ENCODE measurements around the gene ERBIN.
"Not testable (repeated sequence)": the region's sequence is repeated elsewhere in the genome, so short reads cannot be mapped to it uniquely, and the experiment has no call there.

The ERBIN gene

DNA sequence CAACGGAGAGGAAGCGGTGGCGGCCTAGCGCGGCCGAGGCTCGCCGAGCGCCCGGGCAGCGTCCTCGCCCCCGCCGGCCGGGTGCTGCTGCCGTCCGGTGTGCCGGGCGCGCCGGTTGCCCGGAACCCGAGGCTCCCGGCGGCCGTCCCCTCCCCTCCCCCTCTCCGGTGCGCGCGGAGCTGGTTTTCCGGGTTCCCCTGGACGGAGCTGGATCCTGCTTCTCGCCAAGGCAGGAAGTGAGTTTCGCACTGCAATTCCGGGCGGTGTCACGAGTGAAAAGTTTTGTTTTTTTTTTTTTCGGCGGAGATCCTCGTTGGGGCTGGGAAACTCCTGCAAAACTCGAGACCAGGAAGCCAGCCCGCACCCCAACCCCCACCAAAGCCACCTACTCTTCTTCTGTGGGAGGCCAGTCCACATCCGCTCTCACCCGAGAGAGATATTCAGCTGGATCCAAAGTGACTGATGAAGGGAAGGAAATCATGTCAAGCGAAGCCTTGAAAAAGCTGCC, at the start of gene ERBIN:
Gene ERBIN (plus strand): TSS at position 300 of the 508 bp plus-strand sequence. CDS start 66,144 bp downstream, outside the sequence.
- ChIA-PET POLR2A (interaction anchor here (0.8 to 1.0 kb wide), 3 partner anchors 57 to 218 kb away, joined by 3 read pairs; partner anchors contain the start of gene SREK1), CTCF (no interaction called here)
- peak; percentile 43 for DNase-seq (ENCODE audit: extremely low spot score)
- TF ChIP-seq CTBP1 (IDR thresholded peaks at IDR 0.05; ENCODE audit: borderline replicate concordance), result no peak
- no peak for TF ChIP-seq FOXK2 (IDR thresholded peaks at IDR 0.05)
- TF ChIP-seq LEF1 (IDR thresholded peaks at IDR 0.05; ENCODE audit: borderline replicate concordance), result peak; percentile 35; the same call in 1 of the 2 replicates
- 0 out of 2 replicates have a peak, but pooled peaks have one; percentile 8 for TF ChIP-seq ZNF384 (IDR thresholded peaks at IDR 0.05)
- TF ChIP-seq SP1 (IDR thresholded peaks at IDR 0.05), result no peak

DNA sequence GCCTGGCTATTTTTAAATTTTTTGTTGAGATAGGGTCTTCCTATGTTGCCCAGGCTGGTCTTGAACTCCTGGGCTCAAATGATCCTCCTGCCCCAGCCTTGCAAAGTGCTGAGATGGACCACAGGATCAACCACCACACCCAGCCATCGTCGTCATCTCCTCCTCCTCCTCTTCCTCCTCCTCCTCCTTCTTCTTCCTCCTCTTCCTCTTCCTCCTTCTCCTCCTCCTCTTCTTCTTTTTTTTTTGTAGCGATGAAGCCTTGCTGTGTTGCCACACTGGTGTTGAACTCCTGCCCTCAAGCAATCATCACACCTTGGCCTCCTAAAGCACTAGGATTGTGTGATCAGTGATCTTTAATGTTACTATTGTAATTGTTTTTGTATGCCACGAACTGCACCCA, 49.4 kb upstream of the ERBIN start:
- ChIA-PET CTCF (no interaction called here), POLR2A (no interaction called here)
- no peak for TF ChIP-seq SP1 (IDR thresholded peaks at IDR 0.05)
- no peak for TF ChIP-seq SUZ12 (IDR thresholded peaks at IDR 0.05)
- no peak for TF ChIP-seq ARNT (IDR thresholded peaks at IDR 0.05)
- no peak for TF ChIP-seq TARDBP (IDR thresholded peaks at IDR 0.05)
- no peak for TF ChIP-seq CTBP1 (IDR thresholded peaks at IDR 0.05; ENCODE audit: borderline replicate concordance)
- no peak for TF ChIP-seq FOXA1 (IDR thresholded peaks at IDR 0.05)
- no peak for TF ChIP-seq PKNOX1 (IDR thresholded peaks at IDR 0.05)
- TF ChIP-seq L3MBTL2 (conservative IDR thresholded peaks at IDR 0.05), result no peak
- DNase-seq (ENCODE audit: extremely low spot score), result no peak

DNA sequence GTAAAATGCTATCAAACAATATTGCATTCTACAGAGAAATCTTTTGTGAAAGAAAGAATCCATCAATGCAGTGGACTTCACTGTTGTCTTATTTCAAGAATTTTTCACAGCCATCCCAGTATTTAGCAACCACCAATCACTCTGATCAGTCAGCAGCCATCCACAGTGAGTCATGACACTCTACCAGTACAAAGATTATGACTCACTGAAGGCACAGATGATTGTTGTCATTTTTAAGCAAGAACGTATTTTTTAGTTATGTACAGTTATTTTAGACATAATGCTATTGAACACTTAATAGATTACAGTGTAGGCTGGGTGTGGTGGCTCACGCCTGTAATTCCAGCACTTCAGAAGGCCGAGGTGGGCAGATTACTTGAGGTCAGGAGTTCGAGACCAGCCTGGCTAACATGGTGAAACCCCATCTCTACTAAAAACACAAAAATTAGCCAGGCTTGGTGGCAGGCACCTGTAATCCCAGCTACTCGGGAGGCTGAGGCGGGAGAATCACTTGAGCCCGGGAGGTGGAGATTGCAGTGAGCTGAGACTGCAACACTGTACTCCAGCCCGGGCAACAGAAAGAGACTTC, 46.6 kb upstream of the ERBIN start:
- POLR2A ChIA-PET; DNase-seq (ENCODE audit: extremely low spot score); CTCF ChIA-PET: not testable (repeated sequence)

DNA sequence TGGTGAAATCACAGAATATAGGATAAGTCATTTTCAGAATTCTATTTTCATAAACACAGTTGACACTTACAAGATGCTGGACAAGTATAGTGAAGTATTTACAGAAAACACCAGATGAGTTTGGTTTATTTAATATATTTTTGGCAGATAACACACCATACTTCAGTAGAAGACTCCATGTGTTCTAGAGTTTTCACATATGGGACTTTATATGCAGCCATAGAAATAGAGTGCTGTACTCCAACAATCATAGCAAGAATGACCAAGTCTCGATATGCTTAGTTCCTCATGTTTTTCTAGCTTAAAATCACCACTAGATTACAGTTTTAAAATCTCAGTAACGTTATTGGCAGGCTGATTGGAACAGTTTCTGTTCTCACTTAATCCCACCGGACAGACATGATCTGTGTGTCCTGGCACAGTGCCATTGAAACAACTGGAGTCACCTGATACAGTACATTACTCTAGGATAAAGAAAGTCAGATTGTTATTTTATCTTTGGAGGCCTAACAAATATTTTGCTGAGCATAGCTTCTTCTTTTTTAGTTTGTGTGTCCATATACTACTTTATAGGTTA, 45.8 kb upstream of the ERBIN start:
- CTCF ChIA-PET, result no interaction called here
- DNase-seq (ENCODE audit: extremely low spot score), result no peak
- TF ChIP-seq SP1 (IDR thresholded peaks at IDR 0.05) (no peak), FOXK2 (IDR thresholded peaks at IDR 0.05) (no peak), ZNF384 (IDR thresholded peaks at IDR 0.05) (no peak), TARDBP (IDR thresholded peaks at IDR 0.05) (no peak), ARNT (IDR thresholded peaks at IDR 0.05) (no peak)
- POLR2A ChIA-PET, result no interaction called here

- TF ChIP-seq ZNF384 (IDR thresholded peaks at IDR 0.05) (no peak), NFRKB (IDR thresholded peaks at IDR 0.05) (no peak), FOXA1 (IDR thresholded peaks at IDR 0.05) (no peak), TARDBP (IDR thresholded peaks at IDR 0.05) (no peak)
- DNase-seq (ENCODE audit: extremely low spot score), result no peak
- ChIA-PET POLR2A (no interaction called here), CTCF (no interaction called here)
These were observed 44.1 kb upstream of the ERBIN start for GRCh38 chr5:65882278-65882677.

DNA sequence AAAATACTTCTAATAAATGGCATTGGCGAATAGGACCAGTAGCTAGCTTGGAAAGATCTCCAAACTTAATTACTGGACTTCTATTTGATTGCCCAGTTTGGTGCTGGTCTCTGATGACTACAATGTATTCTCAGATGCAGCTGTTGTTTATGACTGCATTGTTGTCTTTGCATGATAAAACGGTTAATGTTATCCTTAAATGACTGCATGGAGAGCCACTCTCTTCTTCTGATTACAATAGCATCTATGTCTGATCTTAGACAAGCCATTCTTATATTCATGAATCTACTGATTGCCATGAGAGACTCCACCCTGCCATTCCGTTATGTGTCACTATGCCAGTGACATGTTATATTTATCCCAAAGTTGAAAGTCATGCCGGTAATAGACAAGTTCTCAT, 42.9 kb upstream of the ERBIN start:
- no peak for DNase-seq (ENCODE audit: extremely low spot score)
- TF ChIP-seq HDGF (IDR thresholded peaks at IDR 0.05; ENCODE audit: borderline replicate concordance) (no peak), ELF4 (IDR thresholded peaks at IDR 0.05) (no peak), SUZ12 (IDR thresholded peaks at IDR 0.05) (no peak), FOXM1 (IDR thresholded peaks at IDR 0.05; ENCODE audit: borderline replicate concordance) (no peak), BHLHE40 (IDR thresholded peaks at IDR 0.05; ENCODE audit: borderline replicate concordance) (no peak), TARDBP (IDR thresholded peaks at IDR 0.05) (no peak), ARNT (IDR thresholded peaks at IDR 0.05) (no peak), ZNF384 (IDR thresholded peaks at IDR 0.05) (no peak), NFRKB (IDR thresholded peaks at IDR 0.05) (no peak), CTBP1 (IDR thresholded peaks at IDR 0.05; ENCODE audit: borderline replicate concordance) (no peak), L3MBTL2 (conservative IDR thresholded peaks at IDR 0.05) (no peak), FOXK2 (IDR thresholded peaks at IDR 0.05) (no peak), PKNOX1 (IDR thresholded peaks at IDR 0.05) (no peak), SP1 (IDR thresholded peaks at IDR 0.05) (no peak), FOXA1 (IDR thresholded peaks at IDR 0.05) (no peak), LEF1 (IDR thresholded peaks at IDR 0.05; ENCODE audit: borderline replicate concordance) (no peak)
- ChIA-PET CTCF (no interaction called here), POLR2A (no interaction called here)

DNA sequence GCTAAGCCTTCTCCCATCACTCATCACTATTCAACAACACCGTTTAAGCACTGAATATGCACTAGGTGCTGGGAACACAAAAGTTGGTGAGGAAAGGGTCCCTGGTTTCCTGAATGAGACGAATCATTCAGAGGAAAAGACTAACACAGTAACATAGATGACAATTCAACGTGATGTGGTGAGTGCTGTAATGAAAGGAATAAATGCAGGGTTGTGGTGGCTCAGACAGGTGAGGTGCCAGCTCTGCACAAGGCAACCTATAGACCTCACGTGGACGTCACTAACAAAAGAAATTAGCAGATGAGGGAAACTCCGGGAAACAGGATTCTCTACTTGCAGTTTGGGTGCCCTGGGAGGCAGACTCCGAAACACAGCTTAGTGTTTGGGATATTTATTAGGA, 40.0 kb upstream of the ERBIN start:
- TF ChIP-seq NFRKB (IDR thresholded peaks at IDR 0.05) (no peak), SP1 (IDR thresholded peaks at IDR 0.05) (no peak), FOXA1 (IDR thresholded peaks at IDR 0.05) (no peak), ZNF384 (IDR thresholded peaks at IDR 0.05) (no peak), L3MBTL2 (conservative IDR thresholded peaks at IDR 0.05) (no peak), SUZ12 (IDR thresholded peaks at IDR 0.05) (no peak), FOXK2 (IDR thresholded peaks at IDR 0.05) (no peak), CTBP1 (IDR thresholded peaks at IDR 0.05; ENCODE audit: borderline replicate concordance) (no peak), FOXM1 (IDR thresholded peaks at IDR 0.05; ENCODE audit: borderline replicate concordance) (no peak), ELF4 (IDR thresholded peaks at IDR 0.05) (no peak)
- ChIA-PET POLR2A (no interaction called here), CTCF (no interaction called here)
- DNase-seq (ENCODE audit: extremely low spot score), result no peak

DNA sequence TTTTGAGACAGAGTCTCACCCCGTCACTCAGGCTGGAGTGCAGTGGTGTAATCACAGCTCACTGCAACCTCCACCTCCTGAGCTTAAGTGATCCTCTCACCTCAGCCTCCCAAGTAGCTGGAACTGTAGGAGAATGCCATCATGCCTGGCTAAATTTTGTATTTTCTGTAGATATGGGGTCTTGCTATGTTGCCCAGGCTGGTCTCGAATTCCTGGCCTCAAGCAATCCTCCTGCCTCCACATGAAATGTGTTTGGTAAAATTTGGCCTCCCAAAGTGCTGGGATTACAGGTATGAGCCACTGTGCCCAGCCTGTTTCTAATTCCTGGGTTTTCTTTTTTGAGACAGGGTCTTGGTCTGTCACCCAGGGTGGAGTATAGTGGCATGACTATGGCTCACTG, 34.4 kb upstream of the ERBIN start:
- CTCF ChIA-PET; DNase-seq (ENCODE audit: extremely low spot score); POLR2A ChIA-PET: not testable (repeated sequence)

All from HEK293T (cell line).